Nephron (organoid): ENCODE data around the gene ERCC1.

Source experiments
- H3K27ac Mint-ChIP-seq, 3 experiments: 2 replicates each; pipeline ENCODE4 v1.8.0; 2020; ENCODE audit warnings: mixed read lengths in 3 of 3, mild to moderate bottlenecking in 2 of 3, moderate library complexity in 1 of 3
- H3K27me3 Mint-ChIP-seq: 2 replicates; pipeline ENCODE4 v1.8.0; 2021; ENCODE audit warnings: low read depth, mild to moderate bottlenecking, moderate library complexity, mixed read lengths
- H3K36me3 Mint-ChIP-seq: 2 replicates; pipeline ENCODE4 v1.8.0; 2020; ENCODE audit warnings: low read depth, mixed read lengths
- H3K4me1 Mint-ChIP-seq: 2 replicates; pipeline ENCODE4 v1.8.0; 2020; ENCODE audit warnings: mixed read lengths
- H3K4me3 Mint-ChIP-seq, 3 experiments: 2 replicates each; pipeline ENCODE4 v1.8.0; 2020; ENCODE audit warnings: mild to moderate bottlenecking in 3 of 3, mixed read lengths in 3 of 3, moderate library complexity in 2 of 3
- H3K9me3 Mint-ChIP-seq: 2 replicates; pipeline ENCODE4 v1.8.0; 2020; ENCODE audit warnings: mixed read lengths
- TF ChIP-seq, protein P1 (sequence below), 3 experiments: fragments of 200-600 bp; sonication (generic); IDR thresholded peaks; one replicate each; pipeline ENCODE4 v1.5.0; 2021; ENCODE audit warnings: antibody characterized with exemption in 3 of 3; ENCODE audit not compliant: unreplicated experiment in 3 of 3

ERCC1 gene

DNA sequence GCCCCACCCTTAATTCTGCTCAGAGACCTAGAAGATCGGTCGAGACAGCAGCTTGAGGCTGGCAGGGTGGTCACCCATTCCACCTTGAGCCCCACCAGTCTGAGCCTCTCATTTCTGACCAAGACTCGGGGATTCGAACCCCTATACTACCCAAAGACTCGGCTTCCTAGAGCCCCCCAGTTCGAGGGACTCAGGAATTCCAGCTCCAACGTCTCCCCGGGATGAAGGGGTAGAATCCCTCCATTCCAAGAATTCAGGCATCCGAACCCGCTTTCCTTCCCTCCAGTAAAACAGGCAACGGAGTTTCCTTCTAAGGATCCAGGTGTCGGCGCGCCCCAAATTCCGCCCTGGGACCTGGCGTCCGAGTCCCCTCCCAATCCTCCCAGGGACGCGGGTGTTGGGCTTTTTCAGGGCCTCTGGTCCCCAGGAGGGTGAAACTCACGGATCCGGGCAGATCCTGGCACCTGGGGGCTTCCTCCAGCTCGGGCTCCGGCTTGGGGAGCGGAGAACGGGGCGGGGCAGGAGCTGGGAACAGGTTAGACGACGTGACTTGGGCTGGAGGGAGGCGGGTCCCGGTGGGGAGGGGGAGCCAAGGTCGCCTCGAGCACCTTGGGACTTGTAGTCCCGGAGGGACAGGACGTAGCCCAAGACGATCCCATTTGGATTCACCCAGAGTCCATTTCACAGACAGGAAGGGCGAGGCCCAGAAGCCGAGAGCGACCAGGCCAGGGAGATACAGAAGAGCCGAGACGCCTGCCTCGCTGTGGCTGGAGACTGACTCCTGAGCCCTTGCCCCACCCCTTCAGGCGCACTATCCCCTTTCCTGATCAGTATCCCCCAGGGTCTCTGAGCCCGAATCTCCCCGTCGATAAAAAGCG is 18.9 kb downstream of the ERCC1 start, which contains the start of gene PPP1R13L:
PPP1R13L (minus strand) TSS at position 513 of the 878 bp plus-strand sequence. CDS start 6,751 bp downstream, outside the sequence.
- Mint-ChIP-seq H3K9me3 (no peaks in the 10 kb centered on the region), H3K4me3 (peak within 1 kb of the TSS; percentile 89 to 95 (median 90)), H3K27me3 (peaks cover 55% of the 10 kb centered on the region), H3K4me1 (peaks cover 28% of the 10 kb centered on the region), H3K36me3 (peaks cover 13% of the 10 kb centered on the region), H3K27ac (peak within 1 kb of the TSS; percentile 95 to 99 (median 98))
- TF ChIP-seq, protein P1, sequence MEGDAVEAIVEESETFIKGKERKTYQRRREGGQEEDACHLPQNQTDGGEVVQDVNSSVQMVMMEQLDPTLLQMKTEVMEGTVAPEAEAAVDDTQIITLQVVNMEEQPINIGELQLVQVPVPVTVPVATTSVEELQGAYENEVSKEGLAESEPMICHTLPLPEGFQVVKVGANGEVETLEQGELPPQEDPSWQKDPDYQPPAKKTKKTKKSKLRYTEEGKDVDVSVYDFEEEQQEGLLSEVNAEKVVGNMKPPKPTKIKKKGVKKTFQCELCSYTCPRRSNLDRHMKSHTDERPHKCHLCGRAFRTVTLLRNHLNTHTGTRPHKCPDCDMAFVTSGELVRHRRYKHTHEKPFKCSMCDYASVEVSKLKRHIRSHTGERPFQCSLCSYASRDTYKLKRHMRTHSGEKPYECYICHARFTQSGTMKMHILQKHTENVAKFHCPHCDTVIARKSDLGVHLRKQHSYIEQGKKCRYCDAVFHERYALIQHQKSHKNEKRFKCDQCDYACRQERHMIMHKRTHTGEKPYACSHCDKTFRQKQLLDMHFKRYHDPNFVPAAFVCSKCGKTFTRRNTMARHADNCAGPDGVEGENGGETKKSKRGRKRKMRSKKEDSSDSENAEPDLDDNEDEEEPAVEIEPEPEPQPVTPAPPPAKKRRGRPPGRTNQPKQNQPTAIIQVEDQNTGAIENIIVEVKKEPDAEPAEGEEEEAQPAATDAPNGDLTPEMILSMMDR (IDR thresholded peaks at IDR 0.05; ENCODE audit: unreplicated experiment in 3 of 3): no peak

DNA sequence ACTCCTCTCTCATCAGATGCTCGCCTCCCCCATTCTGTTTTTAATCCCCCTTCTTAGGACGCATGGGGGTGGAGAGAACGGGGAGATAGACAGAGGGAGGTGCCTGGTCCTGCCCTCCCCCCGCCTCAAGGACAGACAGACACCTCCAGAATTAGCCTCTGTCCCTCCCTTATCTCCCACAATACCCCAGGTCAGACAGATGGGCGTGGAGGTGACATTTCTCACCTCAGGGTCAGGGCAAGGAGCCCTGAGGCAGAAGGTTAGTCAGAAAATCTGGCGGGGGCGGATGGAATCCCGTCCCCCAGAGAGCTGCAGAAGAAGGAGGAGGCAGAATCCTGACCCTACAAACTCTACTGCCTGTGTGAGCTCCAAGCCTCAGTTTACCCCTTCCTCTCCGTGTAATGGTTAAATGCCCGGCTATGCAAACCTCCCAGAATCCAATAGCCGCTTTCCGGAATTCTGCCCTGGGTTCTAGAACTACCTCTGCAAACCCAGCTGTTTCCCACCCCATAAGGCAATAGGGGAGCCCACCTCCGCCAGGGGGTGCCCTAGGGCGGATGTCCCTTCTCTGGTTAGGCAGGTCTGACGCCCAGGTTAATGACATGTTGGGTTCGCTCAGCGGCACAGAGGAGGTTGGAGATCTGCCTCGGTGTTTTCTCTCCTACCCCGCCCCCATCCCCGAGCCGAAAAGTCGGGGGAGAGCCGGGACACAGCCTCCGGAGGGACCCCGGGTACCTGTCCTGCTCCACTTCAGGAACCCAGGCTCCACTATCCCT is 19.7 kb downstream of the ERCC1 start:
- TF ChIP-seq, protein P1 (IDR thresholded peaks at IDR 0.05; ENCODE audit: unreplicated experiment in 3 of 3): peak; percentile 25 to 45 (median 28)
- Mint-ChIP-seq H3K27ac (no peak overlapping the region), H3K4me1 (peaks cover 28% of the 10 kb centered on the region), H3K27me3 (peaks cover 63% of the 10 kb centered on the region), H3K9me3 (no peaks in the 10 kb centered on the region), H3K4me3 (peak overlapping the region; percentile 89 to 95 (median 90)), H3K36me3 (peaks cover 8% of the 10 kb centered on the region)

DNA sequence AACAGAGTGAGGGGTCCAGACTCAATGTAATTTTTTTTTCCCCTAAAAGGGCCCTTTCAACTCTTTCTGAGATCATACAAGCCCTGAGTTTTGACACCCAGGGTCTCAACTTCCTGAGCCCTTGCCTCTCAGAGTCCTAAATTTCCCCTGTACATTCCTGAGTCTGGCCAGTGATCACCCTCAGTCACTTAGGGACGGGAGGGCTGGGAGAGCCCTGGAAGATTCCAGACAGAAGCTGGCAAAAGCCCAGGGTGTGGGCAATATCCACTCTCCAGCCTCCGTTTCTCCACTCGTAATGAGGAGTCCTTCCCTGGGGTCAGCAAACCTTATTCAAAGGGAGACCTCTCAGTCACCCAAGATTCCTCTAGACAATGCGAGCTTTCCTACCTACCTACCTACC is 20.4 kb downstream of the ERCC1 start:
- Mint-ChIP-seq H3K4me1 (peaks cover 28% of the 10 kb centered on the region), H3K27ac (no peak overlapping the region), H3K36me3 (peaks cover 1% of the 10 kb centered on the region), H3K4me3 (peak overlapping the region; percentile 32 to 90 (median 89)), H3K27me3 (peaks cover 70% of the 10 kb centered on the region), H3K9me3 (no peaks in the 10 kb centered on the region)
- TF ChIP-seq, protein P1 (IDR thresholded peaks at IDR 0.05; ENCODE audit: unreplicated experiment in 3 of 3): no peak

DNA sequence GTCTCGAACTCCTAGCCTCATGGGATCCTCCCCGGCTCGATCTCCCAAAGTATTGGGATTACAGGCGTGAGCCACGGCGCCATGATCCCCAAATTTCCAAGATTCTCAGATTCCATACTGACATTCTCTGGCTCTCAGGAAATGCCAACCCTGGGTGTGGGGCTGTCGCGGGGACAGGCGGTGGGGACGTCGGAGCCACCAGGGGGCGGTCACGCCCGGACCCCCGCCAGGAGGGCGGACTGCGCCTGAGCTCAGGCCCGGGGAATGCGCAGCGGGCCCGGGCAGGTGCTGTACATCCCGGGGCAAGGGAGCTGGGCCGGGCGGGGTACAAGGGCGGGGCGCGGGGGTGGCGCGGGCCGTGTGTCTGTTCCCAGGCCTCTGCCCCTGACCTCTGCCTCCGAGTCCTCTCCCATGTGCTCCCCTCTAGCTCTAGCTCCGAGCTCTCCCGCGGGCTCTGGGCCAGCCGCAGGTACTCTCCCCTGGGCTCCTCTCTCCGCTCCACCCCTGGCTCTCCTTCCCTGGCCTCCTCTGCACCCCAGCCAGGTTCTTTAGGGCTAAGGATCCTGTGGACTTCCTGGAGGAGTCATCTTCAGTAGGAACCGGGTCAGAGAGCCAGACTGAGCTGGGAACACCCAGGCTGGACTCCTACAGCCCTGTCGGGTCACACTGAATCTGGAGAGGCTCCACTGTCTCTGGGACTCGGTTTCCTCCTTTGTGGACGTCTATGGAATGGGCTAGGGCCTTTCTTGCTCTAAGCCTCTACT is 21.2 kb downstream of the ERCC1 start:
- peak overlapping the region in 1 of 3 experiments; percentile 90 for H3K4me3 Mint-ChIP-seq

DNA sequence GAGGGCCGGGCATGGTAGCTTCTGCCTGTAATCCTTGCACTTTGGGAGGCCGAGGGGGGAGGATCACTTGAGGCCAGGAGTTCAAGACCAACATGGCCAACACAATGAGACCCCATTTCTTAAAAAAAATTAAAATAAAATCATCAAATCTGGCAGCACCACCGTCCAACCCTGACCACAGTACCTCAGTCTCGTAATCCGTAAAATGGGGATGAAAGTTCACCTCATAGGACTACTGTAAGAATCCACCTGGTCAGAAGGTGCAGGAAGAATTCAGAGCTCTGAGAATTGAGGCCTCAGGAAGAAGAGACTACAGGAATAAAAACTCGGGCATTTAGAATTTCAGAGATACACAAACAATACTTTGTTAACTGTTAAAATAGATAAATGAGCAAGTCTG is 21.9 kb downstream of the ERCC1 start:
- H3K4me1 Mint-ChIP-seq: peaks cover 24% of the 10 kb centered on the region
- H3K27me3 Mint-ChIP-seq: peaks cover 85% of the 10 kb centered on the region
- no peak overlapping the region for H3K4me3 Mint-ChIP-seq
- no peaks in the 10 kb centered on the region for H3K9me3 Mint-ChIP-seq
- no peak overlapping the region for H3K27ac Mint-ChIP-seq
- H3K36me3 Mint-ChIP-seq: no peaks in the 10 kb centered on the region
- TF ChIP-seq, protein P1 (IDR thresholded peaks at IDR 0.05; ENCODE audit: unreplicated experiment in 3 of 3): no peak

More for the DNA sequence above, 21.2 kb downstream of the ERCC1 start:
- H3K27ac Mint-ChIP-seq: no peak overlapping the region
- peaks cover 78% of the 10 kb centered on the region for H3K27me3 Mint-ChIP-seq
- H3K9me3 Mint-ChIP-seq: no peaks in the 10 kb centered on the region
- peaks cover 24% of the 10 kb centered on the region for H3K4me1 Mint-ChIP-seq
- H3K36me3 Mint-ChIP-seq: no peaks in the 10 kb centered on the region
- TF ChIP-seq, protein P1 (IDR thresholded peaks at IDR 0.05; ENCODE audit: unreplicated experiment in 3 of 3): peak; percentile 32 to 61 (median 36)
